ENCODE results near the gene MAFG. TPM values are rescaled to one million over a fixed set of nuclear protein-coding genes. Genes with fewer than 3 reads are reported as not detected.

Gene MAFG
- total and polyA plus RNA-seq, 7 donors: 8.8 to 21.9 (median 16.8) TPM

GRCh38 chr17:81964081-81964849 is 36.7 kb upstream of the MAFG start:
- Histone ChIP-seq H3K4me1 (peaks cover 0 to 45% (median 41%) of the 10 kb centered on the region in 4 donors), H3K36me3 (no peaks in the 10 kb centered on the region), H3K4me3 (no peak overlapping the region), H3K27ac (no peak overlapping the region), H3K27me3 (peaks cover 28 to 50% (median 39%) of the 10 kb centered on the region in 3 donors), H3K9me3 (no peaks in the 10 kb centered on the region)
- intact Hi-C loops (cut with DNase I): no loop called here
- WGBS, 2 donors: 56 to 77% methylated on average over 22 of the region's 22 CpGs
- DNase-seq: no peak
- TF ChIP-seq POLR2AphosphoS5 (IDR thresholded peaks at IDR 0.05): no peak

- H3K36me3 ChIP-seq: no peaks in the 10 kb centered on the region
- no peak overlapping the region for H3K27ac ChIP-seq
- no peak for DNase-seq
- H3K27me3 ChIP-seq: peaks cover 38 to 63% (median 54%) of the 10 kb centered on the region in 3 donors
- TF ChIP-seq POLR2A (IDR thresholded peaks at IDR 0.05) (no peak), EP300 (IDR thresholded peaks at IDR 0.05) (no peak), POLR2AphosphoS5 (IDR thresholded peaks at IDR 0.05) (no peak)
- TF ChIP-seq, protein P1, sequence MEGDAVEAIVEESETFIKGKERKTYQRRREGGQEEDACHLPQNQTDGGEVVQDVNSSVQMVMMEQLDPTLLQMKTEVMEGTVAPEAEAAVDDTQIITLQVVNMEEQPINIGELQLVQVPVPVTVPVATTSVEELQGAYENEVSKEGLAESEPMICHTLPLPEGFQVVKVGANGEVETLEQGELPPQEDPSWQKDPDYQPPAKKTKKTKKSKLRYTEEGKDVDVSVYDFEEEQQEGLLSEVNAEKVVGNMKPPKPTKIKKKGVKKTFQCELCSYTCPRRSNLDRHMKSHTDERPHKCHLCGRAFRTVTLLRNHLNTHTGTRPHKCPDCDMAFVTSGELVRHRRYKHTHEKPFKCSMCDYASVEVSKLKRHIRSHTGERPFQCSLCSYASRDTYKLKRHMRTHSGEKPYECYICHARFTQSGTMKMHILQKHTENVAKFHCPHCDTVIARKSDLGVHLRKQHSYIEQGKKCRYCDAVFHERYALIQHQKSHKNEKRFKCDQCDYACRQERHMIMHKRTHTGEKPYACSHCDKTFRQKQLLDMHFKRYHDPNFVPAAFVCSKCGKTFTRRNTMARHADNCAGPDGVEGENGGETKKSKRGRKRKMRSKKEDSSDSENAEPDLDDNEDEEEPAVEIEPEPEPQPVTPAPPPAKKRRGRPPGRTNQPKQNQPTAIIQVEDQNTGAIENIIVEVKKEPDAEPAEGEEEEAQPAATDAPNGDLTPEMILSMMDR (IDR thresholded peaks at IDR 0.05): no peak
- intact Hi-C loops (cut with DNase I): no loop called here
- no peaks in the 10 kb centered on the region for H3K9me3 ChIP-seq
- WGBS, 2 donors: 37 to 70% methylated on average over 37 of the region's 37 CpGs
- H3K4me3 ChIP-seq: no peak overlapping the region
- peaks cover 0 to 37% (median 34%) of the 10 kb centered on the region in 4 donors for H3K4me1 ChIP-seq
Observed at GRCh38 chr17:81962499-81963441, 35.2 kb upstream of the MAFG start.

GRCh38 chr17:81961521-81962498 is 34.3 kb upstream of the MAFG start:
- H3K9me3 ChIP-seq: no peaks in the 10 kb centered on the region
- intact Hi-C loops (cut with DNase I): no loop called here
- no peak for DNase-seq
- peaks cover 0 to 28% (median 24%) of the 10 kb centered on the region in 4 donors for H3K4me1 ChIP-seq
- H3K27ac ChIP-seq: no peak overlapping the region
- 8 to 16% methylated on average over 82 of the region's 82 CpGs for WGBS, 2 donors
- H3K27me3 ChIP-seq: peaks cover 38 to 70% (median 58%) of the 10 kb centered on the region in 3 donors
- no peaks in the 10 kb centered on the region for H3K36me3 ChIP-seq
- TF ChIP-seq POLR2A (IDR thresholded peaks at IDR 0.05) (no peak), POLR2AphosphoS5 (IDR thresholded peaks at IDR 0.05) (no peak), EP300 (IDR thresholded peaks at IDR 0.05) (no peak)
- TF ChIP-seq, protein P1 (IDR thresholded peaks at IDR 0.05): no peak
- peak overlapping the region in 1 of 4 donors; percentile 10 for H3K4me3 ChIP-seq

DNA sequence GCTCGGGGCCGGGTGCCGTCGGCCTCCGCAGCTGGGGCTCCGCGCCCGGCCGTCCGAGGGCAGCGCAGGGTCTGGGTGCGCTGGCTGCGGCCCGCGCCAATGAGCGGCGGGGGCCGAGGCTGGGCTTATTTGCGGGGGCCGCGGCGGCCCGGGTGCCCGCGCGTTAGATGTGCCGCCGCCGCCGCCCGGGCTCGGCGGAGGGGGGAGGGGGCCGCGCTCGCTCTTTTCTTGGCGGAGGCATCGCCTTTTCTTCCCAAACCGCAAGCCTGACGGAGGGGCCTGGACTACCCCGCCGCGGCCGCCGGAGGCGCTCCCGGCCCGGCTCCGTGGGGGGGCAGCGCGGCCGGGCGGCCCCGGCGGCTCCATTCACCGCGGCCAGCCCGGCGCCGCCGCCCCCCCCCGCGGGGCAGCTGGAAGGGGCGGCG is 33.6 kb upstream of the MAFG start, which contains the start of gene NOTUM:
Gene NOTUM, minus strand, starts transcription at position 101 of the 425 bp plus-strand sequence. CDS start 278 bp downstream, outside the sequence.
- peaks cover 38 to 77% (median 63%) of the 10 kb centered on the region in 3 donors for H3K27me3 ChIP-seq
- intact Hi-C loops (cut with DNase I): no loop called here
- H3K4me1 ChIP-seq: peaks cover 0 to 28% (median 23%) of the 10 kb centered on the region in 4 donors
- H3K9me3 ChIP-seq: no peaks in the 10 kb centered on the region
- H3K27ac ChIP-seq: no peak within 1 kb of the TSS
- no peaks in the 10 kb centered on the region for H3K36me3 ChIP-seq
- DNase-seq: no peak
- H3K4me3 ChIP-seq: peak within 1 kb of the TSS in 3 of 4 donors; percentile 22 to 50 (median 44)
- 0 to 1% methylated on average over 65 of the region's 65 CpGs for WGBS, 2 donors
- no peak for TF ChIP-seq EP300 (IDR thresholded peaks at IDR 0.05)
- TF ChIP-seq POLR2AphosphoS5 (IDR thresholded peaks at IDR 0.05): no peak
- no peak for TF ChIP-seq POLR2A (IDR thresholded peaks at IDR 0.05)
- TF ChIP-seq, protein P1 (IDR thresholded peaks at IDR 0.05): no peak

All from sigmoid colon (tissue), 7 donors.